Measurements from ENCODE around the gene TNFSF9. TPM values are rescaled to one million over a fixed set of nuclear protein-coding genes. Genes with fewer than 3 reads are reported as not detected.
"Not testable (repeated sequence)": the region's sequence is repeated elsewhere in the genome, so short reads cannot be mapped to it uniquely, and the experiment has no call there.

Gene TNFSF9
- total RNA-seq, 1 donor from 2014 or later: 12.5 TPM

- no peak overlapping the region for H3K4me3 ChIP-seq (ENCODE audit: low read depth, low read length)
- no peak for TF ChIP-seq CTCF (conservative IDR thresholded peaks at IDR 0.05; ENCODE audit: low read depth, low read length)
- DNase-seq (ENCODE audit: low read depth): no peak
These were observed 33.6 kb downstream of the TNFSF9 start for GRCh38 chr19:6564393-6564792.

- DNase-seq (ENCODE audit: low read depth); H3K4me3 ChIP-seq (ENCODE audit: low read depth, low read length): not testable (repeated sequence)
These were observed 35.9 kb downstream of the TNFSF9 start for GRCh38 chr19:6566727-6567126.

GRCh38 chr19:6568010-6568526 is 37.2 kb downstream of the TNFSF9 start:
- no peak for TF ChIP-seq CTCF (conservative IDR thresholded peaks at IDR 0.05; ENCODE audit: low read depth, low read length)
- no peak overlapping the region for H3K4me3 ChIP-seq (ENCODE audit: low read depth, low read length)
- no peak for DNase-seq (ENCODE audit: low read depth)

GRCh38 chr19:6568816-6569215 is 38.0 kb downstream of the TNFSF9 start:
- no peak for TF ChIP-seq CTCF (conservative IDR thresholded peaks at IDR 0.05; ENCODE audit: low read depth, low read length)
- no peak overlapping the region for H3K4me3 ChIP-seq (ENCODE audit: low read depth, low read length)
- DNase-seq (ENCODE audit: low read depth): no peak

- DNase-seq (ENCODE audit: low read depth): no peak
- H3K4me3 ChIP-seq (ENCODE audit: low read depth, low read length): no peak overlapping the region
- no peak for TF ChIP-seq CTCF (conservative IDR thresholded peaks at IDR 0.05; ENCODE audit: low read depth, low read length)
These were observed 39.9 kb downstream of the TNFSF9 start for GRCh38 chr19:6570764-6571163.

- H3K4me3 ChIP-seq (ENCODE audit: low read depth, low read length): no peak overlapping the region
- DNase-seq (ENCODE audit: low read depth): no peak
- no peak for TF ChIP-seq CTCF (conservative IDR thresholded peaks at IDR 0.05; ENCODE audit: low read depth, low read length)
These were observed 40.3 kb downstream of the TNFSF9 start for GRCh38 chr19:6571167-6571566.

- no peak overlapping the region for H3K4me3 ChIP-seq (ENCODE audit: low read depth, low read length)
- no peak for DNase-seq (ENCODE audit: low read depth)
- TF ChIP-seq CTCF (conservative IDR thresholded peaks at IDR 0.05; ENCODE audit: low read depth, low read length): no peak
These were observed 41.4 kb downstream of the TNFSF9 start for GRCh38 chr19:6572217-6572616.
